Activated CD4-positive, alpha-beta T cell treated with anti-CD3 and anti-CD28 coated beads, Interleukin-2, amount 50 U/mL, for 24 hours (primary cell): Measurements from ENCODE around the gene KCTD18.

Experiments
- DNase-seq, 2 donors: peaks; one replicate each; pipeline ENCODE4 v3.0.0-alpha.2; 2020; ENCODE audit warnings: low read depth in 1 of 2, low spot score in 1 of 2

Gene KCTD18

DNA sequence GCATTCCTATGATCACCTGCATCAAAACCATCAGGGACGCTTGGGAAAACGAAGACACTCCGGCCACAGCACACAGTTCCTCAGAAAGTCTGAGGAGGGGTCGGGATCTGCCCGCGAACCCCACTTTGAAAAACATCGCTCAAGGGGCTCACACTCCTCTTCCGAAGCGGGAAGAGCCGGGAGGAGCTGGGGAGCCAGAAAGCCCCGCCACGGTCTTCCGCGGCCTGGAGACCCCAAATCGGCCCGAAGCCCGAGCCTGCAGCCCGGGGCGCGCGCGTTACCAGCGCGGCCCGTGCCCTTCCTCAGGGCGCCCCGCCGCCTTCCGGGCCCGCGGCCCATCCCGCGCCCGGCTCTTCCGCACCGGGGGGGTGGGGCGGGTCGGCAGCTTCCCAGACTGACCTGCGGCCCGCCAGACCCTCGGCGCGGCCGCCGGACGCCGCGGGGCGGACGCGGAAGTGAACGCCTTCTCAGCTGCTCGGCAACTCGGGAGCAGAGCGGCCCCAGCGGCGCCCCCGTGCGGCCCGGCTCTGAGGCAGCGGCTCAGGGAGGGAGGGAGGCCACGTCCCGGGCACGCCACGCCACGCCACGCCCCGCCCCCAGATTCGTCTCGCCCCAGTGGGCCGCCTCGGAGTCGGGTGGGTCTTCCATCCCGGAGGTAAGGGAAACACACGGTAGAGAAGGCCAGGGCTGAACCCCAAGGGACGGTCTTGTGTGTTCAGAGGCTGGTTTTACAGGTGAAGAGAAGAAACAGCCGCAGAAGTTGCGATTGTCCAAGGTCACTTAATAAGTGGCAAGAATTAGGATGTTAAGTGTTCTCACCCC is at the start of gene KCTD18:
KCTD18 (minus strand) TSS at position 457 of the 822 bp plus-strand sequence. CDS start 3,052 bp downstream, outside the sequence.
- DNase-seq = peak; percentile 78 to 85

DNA sequence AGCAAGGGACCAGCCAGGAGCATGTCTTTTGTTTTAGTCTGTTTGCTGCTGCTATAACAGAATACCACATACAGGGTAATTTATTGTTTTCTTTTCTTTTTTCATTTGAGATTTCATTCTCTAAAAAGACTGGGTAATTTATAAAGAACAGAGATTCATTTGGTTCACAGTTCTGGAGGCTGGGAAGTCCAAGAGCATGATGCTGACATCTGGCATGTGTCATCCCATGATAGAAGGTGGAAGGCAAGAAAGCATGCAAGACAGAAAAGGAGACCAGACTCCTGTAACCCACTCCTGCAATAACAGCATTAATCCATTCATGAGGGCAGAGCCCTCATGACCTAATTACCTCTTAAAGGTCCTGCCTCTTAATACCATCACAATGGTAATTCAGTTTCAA is 30.9 kb upstream of the KCTD18 start:
- no peak for DNase-seq

GRCh38 chr2:200538139-200538538 is 28.3 kb upstream of the KCTD18 start:
- DNase-seq = no peak

DNA sequence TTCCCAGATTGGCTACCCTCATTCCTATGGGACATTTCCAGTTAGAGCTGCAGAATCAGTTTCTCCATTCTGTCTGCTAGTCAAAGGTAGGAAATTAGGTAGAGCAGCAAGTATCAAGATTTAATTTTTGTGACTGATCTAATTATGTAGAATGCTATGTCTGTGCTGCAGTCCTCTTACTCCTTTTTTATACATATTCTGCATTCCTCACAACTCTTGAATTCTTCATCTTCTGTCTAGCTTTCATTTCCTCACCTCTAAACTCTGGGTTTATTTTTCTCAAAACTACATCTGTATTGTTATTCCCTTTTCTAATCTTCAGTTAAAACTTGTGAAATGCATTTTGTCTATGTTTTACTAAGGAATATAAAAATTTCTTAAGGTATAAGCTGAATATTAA is 24.7 kb upstream of the KCTD18 start:
- no peak for DNase-seq

DNA sequence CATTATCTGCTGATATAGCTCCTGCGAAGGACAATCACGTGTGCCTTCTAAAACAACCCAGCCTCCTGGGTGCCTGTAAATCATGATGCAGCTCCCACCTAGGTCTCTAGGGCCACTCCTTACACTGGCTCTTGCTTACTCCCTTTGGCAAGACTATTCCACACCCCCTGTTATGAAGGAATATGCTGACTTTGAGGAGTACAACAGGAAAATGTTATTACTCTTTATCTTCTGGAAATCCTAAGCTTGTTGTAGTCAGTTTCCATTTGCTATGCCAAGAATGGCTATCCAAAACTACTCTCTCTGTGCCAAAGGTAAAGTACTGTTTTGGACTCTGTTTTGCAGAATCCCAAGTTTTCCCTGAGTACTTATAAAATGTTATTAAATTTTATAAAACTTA is 23.9 kb upstream of the KCTD18 start:
- DNase-seq = no peak

DNA sequence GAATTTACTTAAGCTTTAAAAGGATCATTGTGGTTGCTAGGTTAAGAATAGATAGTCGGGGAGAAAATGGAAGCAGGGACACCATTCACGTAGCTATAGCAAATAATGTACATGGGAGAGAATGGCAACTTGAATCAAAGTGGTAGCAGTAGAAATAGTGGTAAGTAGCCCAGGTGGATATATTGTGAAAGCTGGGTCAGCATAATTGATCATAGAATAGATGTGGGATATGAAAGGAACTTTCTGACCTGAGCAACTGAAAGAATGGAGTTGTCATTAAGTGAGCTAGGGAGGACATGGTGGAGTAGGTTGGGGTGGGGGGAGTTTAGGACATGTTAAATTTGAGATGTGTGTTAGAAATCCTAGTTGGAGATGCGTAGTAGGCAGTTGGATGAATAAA is 18.4 kb upstream of the KCTD18 start:
- no peak for DNase-seq

DNA sequence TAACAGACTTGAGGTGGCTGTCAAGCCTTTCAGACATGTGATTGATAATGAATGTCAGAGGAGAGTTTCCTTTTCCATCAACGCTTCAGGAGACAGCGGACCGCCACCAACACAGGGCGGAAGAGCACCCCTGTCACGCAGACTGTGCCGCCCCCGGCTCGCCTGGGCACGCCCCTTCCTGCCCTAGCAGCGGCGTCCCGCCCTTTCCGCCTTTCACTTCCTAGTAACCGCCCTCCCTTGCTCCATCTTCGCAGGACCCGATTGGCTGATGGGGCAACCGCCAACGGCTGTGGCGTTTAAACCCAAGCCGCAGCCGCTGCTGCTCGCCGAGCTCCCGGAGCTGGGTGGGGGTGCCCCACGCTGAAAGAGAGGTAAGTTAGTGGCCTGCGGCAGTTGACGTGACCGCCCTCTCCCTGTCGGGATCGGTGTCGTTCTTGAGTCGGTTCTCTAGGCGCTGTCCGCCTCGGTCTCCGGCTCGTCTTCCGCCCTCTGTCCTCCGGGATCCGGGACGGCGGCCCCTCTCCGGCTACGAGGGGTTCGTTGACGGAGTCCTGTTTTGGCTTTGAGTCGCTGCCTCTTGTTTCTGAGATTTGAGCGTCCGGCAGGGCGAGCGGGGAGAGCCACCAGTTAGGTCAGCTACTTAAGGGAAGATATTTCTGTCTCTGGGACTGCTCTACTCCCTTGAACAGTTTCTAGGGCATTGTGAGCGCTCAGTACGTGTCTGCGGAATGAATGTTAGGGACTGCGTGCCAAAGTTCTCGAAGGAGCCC is 16.2 kb upstream of the KCTD18 start, which contains the start of gene SGO2:
SGO2 (plus strand) TSS at position 326 of the 770 bp plus-strand sequence. CDS start 6,769 bp downstream, outside the sequence.
- DNase-seq = peak; percentile 88 to 95

DNA sequence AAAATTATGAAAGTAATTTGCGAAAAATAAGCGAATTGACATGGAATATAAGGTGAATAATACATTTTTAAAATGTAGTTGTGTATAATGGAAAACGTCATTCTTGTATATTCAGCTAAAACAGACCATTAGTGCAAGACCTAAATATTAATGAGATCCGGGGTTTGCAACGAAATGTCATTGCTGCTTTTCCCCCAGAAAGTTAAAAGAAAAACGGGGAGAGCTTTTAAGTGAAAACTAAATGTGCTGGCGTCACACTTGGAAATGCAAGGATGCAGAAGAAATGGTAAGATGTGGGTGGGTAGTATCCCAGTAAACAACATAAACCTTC is 15.6 kb upstream of the KCTD18 start:
- no peak for DNase-seq

GRCh38 chr2:200525066-200525465 is 15.2 kb upstream of the KCTD18 start:
- DNase-seq = no peak

- no peak for DNase-seq
Measured at GRCh38 chr2:200523604-200524003, 13.7 kb upstream of the KCTD18 start.

GRCh38 chr2:200523158-200523557 is 13.3 kb upstream of the KCTD18 start:
- DNase-seq = no peak

DNA sequence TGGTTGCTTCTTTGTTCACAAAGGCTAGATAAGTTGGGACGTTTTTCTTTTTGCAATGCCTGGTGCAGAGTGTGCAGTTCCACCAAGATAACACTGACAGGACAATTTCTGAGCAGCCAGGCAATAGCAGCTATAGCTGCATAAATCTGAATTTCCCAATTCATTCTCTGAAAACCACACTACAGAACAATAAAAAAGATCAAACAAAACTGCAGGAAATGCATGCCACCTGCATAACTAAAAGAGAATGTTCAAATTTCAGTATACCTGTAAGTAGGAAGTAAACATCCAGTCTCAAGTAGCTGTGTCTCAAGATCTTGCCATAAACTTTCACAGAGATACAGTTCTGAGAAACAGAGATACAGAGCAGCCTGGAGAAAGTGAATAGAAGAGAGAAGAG is 5.3 kb upstream of the KCTD18 start:
- DNase-seq = no peak

DNA sequence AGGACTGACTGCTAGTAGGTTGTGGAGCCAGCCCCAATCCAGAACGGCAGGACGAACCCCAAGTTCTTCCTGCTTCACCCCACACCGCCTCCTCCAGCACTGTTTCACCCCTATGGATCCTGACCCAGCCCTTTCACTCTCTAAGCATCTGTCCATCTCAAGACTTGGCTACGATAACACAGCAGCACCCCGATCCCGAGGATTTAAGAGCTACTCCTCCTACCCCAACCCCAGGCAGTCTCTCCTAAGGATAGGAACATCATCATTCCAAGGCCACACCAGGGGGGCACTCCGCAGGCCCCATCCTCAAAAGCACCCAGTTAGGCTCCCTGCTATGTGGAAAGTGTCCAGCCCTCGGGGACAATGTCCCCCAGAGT is 645 bp downstream of the KCTD18 start:
- DNase-seq = no peak

DNA sequence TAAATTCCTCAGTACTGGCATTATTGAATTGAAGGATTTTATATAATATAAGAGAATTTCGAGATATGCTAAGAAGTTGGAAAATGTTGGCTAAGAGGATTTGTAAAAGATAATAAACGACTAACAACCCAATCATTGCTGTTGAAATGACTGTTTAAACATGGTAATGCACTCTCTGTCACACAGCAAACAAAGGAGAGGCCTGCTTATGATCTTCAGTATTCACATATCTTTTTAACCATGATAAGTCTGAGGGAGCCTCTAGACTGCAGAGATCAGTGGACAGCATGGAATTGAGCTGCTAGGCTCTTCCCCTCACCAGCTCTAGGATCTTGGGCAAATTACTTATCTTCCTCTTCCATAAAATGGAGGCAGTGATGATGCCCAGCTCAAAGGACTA is 2.7 kb downstream of the KCTD18 start:
- DNase-seq = no peak

DNA sequence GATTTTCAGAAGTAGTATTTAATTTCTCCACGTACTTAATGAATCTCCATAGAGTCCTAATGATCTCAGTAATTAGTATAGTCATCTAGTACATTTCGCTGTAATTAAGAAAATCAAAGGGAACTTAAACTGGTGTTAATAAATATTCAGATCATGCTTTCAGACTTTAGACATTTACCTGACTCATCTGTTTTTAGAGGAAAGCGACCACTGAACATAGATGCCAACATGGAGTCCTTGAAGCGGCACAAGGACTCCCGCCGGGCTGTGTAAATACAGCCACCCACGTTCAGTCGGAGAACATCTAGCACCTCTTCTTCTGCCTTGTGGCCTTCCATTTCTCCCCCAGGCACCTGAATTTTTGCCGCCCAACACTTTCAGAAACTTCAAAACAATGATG is 3.2 kb downstream of the KCTD18 start:
- DNase-seq = no peak

DNA sequence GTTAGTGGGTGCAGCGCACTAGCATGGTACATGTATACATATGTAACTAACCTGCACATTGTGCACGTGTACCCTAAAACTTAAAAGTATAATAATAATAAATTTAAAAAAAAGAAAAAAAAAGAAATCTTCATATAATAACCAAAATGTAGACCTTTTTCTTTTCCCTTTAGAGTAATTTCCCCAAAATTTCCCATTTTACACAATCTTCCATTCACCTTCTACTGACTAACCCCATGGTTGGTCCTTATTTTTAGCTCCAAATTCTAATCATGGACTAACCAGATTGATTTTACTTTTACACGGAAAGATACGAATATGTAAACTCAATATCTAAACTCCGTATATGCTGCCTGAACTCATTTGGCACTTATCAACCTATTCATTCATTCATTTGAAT is 7.7 kb downstream of the KCTD18 start:
- DNase-seq = no peak

- DNase-seq = no peak
Measured at GRCh38 chr2:200498402-200499162, 11.3 kb downstream of the KCTD18 start.

DNA sequence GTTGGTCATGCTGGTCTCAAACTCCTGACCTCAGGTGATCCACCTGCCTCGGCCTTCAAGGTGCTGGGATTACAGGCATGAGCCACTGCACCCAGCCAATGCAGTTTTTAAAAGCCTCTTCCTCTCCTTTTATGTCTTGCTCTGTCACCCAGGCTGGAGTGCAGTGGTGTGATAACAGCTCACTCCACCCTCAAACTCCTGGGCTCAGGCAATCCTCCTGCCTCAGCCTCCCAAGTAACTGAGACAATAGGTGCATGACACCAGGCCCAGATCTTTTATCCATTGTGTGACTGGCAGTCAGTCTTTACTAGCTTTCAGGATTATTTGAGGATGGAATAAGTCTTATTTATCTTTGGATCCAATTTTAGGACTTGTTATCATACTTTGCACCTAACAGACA is 13.2 kb downstream of the KCTD18 start:
- DNase-seq = no peak

DNA sequence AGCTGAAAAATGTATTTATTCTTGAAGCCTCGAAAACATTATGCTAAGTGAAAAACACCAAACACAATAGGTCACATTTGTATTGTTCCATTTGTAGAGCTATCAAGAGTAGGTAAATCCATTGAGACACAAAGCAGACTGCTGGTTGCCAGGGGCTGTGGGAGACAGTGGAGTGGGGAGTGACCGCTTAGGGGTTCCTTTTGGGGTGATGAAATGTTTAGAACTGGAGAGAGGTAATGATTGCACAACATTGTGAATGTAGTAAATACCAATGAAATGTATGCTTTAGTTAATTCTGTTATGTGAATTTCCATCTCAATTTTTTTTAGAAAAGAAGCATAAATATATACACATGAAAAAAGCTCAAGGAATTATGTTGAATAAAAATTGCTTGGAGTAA is 15.8 kb downstream of the KCTD18 start:
- no peak for DNase-seq

- no peak for DNase-seq
Measured at GRCh38 chr2:200492656-200493055, 17.2 kb downstream of the KCTD18 start.

- no peak for DNase-seq
Measured at GRCh38 chr2:200490001-200490400, 19.9 kb downstream of the KCTD18 start.

DNA sequence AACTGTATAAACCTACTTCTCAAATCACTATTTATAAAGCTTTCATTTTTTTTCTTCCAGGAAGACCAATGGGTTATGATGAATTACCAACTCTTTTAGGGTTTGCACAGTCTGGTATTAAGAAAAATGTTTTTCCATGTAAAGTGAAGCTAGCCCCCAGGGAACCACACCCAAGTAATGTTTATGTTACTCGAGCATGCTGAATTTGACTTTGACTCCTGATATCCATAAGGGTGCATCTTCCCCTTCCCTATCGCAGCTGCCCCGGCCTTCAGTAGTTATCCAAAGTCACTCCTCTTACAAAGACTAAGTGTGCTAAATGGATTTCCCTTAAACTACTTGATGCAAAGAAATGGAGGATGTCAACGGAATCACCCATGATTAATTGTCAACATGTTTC is 21.7 kb downstream of the KCTD18 start:
- no peak for DNase-seq
